H9 (cell line): ENCODE data around the gene CCDC102B. TPM values are rescaled to one million over a fixed set of nuclear protein-coding genes. Genes with fewer than 3 reads are reported as not detected.

ENCODE experiments used
- DNase-seq: peaks from one replicate; pipeline ENCODE4 v3.0.0-alpha.2; 2017
- H2AFZ ChIP-seq: one replicate; pipeline ENCODE4 v1.6.1; 2013; ENCODE audit warnings: mild to moderate bottlenecking, low read length, control low read depth, moderate library complexity
- H2AK5ac ChIP-seq: 2 replicates; pipeline ENCODE4 v1.6.1; 2013; ENCODE audit warnings: low read length, control low read depth, mixed read lengths; ENCODE audit not compliant: insufficient read length
- H2BK120ac ChIP-seq: one replicate; pipeline ENCODE4 v1.6.1; 2013; ENCODE audit warnings: low read depth, mild to moderate bottlenecking, low read length, control low read depth, inconsistent platforms; ENCODE audit not compliant: poor library complexity, severe bottlenecking
- H2BK12ac ChIP-seq: 2 replicates; pipeline ENCODE4 v1.6.1; 2013; ENCODE audit warnings: low read length, control low read depth, mixed read lengths, low read depth; ENCODE audit not compliant: insufficient read length
- H2BK15ac ChIP-seq: 2 replicates; pipeline ENCODE4 v1.6.1; 2013; ENCODE audit warnings: low read depth, low read length, control low read depth
- H2BK20ac ChIP-seq: one replicate; pipeline ENCODE4 v1.6.1; 2013; ENCODE audit warnings: low read depth, mild to moderate bottlenecking, low read length, control low read depth, inconsistent platforms; ENCODE audit not compliant: poor library complexity, severe bottlenecking
- H2BK5ac ChIP-seq: 2 replicates; pipeline ENCODE4 v1.6.1; 2013; ENCODE audit warnings: low read length, control low read depth, mixed read lengths; ENCODE audit not compliant: insufficient read length
- H3K14ac ChIP-seq: 2 replicates; pipeline ENCODE4 v1.6.1; 2013; ENCODE audit warnings: low read length, control low read depth; ENCODE audit not compliant: insufficient read depth
- H3K18ac ChIP-seq: 2 replicates; pipeline ENCODE4 v1.6.1; 2013; ENCODE audit warnings: low read depth, mild to moderate bottlenecking, mixed read lengths, low read length, control low read depth; ENCODE audit not compliant: insufficient read length
- H3K23ac ChIP-seq: 2 replicates; pipeline ENCODE4 v1.6.1; 2013; ENCODE audit warnings: low read length, control low read depth, mixed read lengths, low read depth; ENCODE audit not compliant: insufficient read length
- H3K23me2 ChIP-seq: 2 replicates; pipeline ENCODE4 v1.6.1; 2013; ENCODE audit warnings: low read depth, mild to moderate bottlenecking, mixed read lengths, low read length, control low read depth; ENCODE audit not compliant: insufficient read length, poor library complexity, severe bottlenecking
- H3K27ac ChIP-seq: 2 replicates; pipeline ENCODE4 v1.5.1; 2013; ENCODE audit warnings: low read length, control low read depth, mixed read lengths, low read depth; ENCODE audit not compliant: insufficient read length
- H3K27me3 ChIP-seq: 2 replicates; pipeline ENCODE4 v1.6.1; 2013; ENCODE audit warnings: low read length, control low read depth, inconsistent platforms; ENCODE audit not compliant: insufficient read depth
- H3K4ac ChIP-seq: 2 replicates; pipeline ENCODE4 v1.6.1; 2013; ENCODE audit warnings: low read depth, mild to moderate bottlenecking, control low read depth, inconsistent platforms, low read length, moderate library complexity
- H3K4me1 ChIP-seq: 2 replicates; pipeline ENCODE4 v1.6.1; 2013; ENCODE audit warnings: low read length, control low read depth, inconsistent platforms; ENCODE audit not compliant: insufficient read depth
- H3K4me2 ChIP-seq: 2 replicates; pipeline ENCODE4 v1.6.1; 2013; ENCODE audit warnings: low read length, control low read depth, mixed read lengths; ENCODE audit not compliant: insufficient read length, insufficient read depth
- H3K56ac ChIP-seq: 2 replicates; pipeline ENCODE4 v1.6.1; 2013; ENCODE audit warnings: low read depth, mild to moderate bottlenecking, mixed read lengths, low read length, control low read depth; ENCODE audit not compliant: insufficient read length
- H3K79me1 ChIP-seq: 2 replicates; pipeline ENCODE4 v1.6.1; 2013; ENCODE audit warnings: low read depth, mild to moderate bottlenecking, moderate library complexity, low read length, control low read depth, inconsistent platforms; ENCODE audit not compliant: insufficient read depth, poor library complexity, severe bottlenecking
- H3K79me2 ChIP-seq: 2 replicates; pipeline ENCODE4 v1.6.1; 2013; ENCODE audit warnings: low read length, control low read depth, inconsistent platforms; ENCODE audit not compliant: insufficient read depth
- H3K9ac ChIP-seq: 2 replicates; pipeline ENCODE4 v1.6.1; 2013; ENCODE audit warnings: low read length, control low read depth, mixed read lengths; ENCODE audit not compliant: insufficient read length; ENCODE audit errors: extremely low read depth
- H3K9me3 ChIP-seq: one replicate; pipeline ENCODE4 v1.6.1; 2013; ENCODE audit warnings: low read depth, low read length, inconsistent platforms; ENCODE audit not compliant: control insufficient read depth
- H3T11ph ChIP-seq: one replicate; pipeline ENCODE4 v1.6.1; 2013; ENCODE audit warnings: mild to moderate bottlenecking, low read length, control low read depth, inconsistent platforms
- H4K20me1 ChIP-seq: one replicate; pipeline ENCODE4 v1.6.1; 2013; ENCODE audit not compliant: control insufficient read depth, insufficient read length, insufficient read depth
- H4K5ac ChIP-seq: 2 replicates; pipeline ENCODE4 v1.6.1; 2013; ENCODE audit warnings: low read depth, mild to moderate bottlenecking, mixed read lengths, low read length, control low read depth; ENCODE audit not compliant: insufficient read length
- H4K8ac ChIP-seq: replicated peaks from 2 replicates; pipeline ENCODE4 v1.6.1; 2013; ENCODE audit warnings: low read length, control low read depth, mixed read lengths, low read depth; ENCODE audit not compliant: insufficient read length
- H4K91ac ChIP-seq: 2 replicates; pipeline ENCODE4 v1.6.1; 2013; ENCODE audit warnings: low read depth, mild to moderate bottlenecking, moderate library complexity, mixed read lengths, low read length, control low read depth; ENCODE audit not compliant: insufficient read length
- H3K27ac Mint-ChIP-seq, 3 experiments: 2 replicates in 2 of 3; 3 replicates in 1 of 3; pipeline ENCODE4 v1.8.0; 2020 to 2021; ENCODE audit warnings: mixed read lengths in 3 of 3, mild to moderate bottlenecking in 1 of 3, moderate library complexity in 1 of 3
- H3K27me3 Mint-ChIP-seq: 2 replicates; pipeline ENCODE4 v1.8.0; 2021; ENCODE audit warnings: low read depth, mild to moderate bottlenecking, moderate library complexity, mixed read lengths
- H3K36me3 Mint-ChIP-seq, 3 experiments: 2 replicates in 2 of 3; 3 replicates in 1 of 3; pipeline ENCODE4 v1.8.0; 2020 to 2021; ENCODE audit warnings: low read depth in 3 of 3, mixed read lengths in 3 of 3; ENCODE audit not compliant: insufficient read depth in 1 of 3
- H3K4me1 Mint-ChIP-seq, 2 experiments: 2 replicates each; pipeline ENCODE4 v1.8.0; 2020; ENCODE audit warnings: mixed read lengths in 2 of 2
- H3K4me3 Mint-ChIP-seq, 2 experiments: 2 replicates in 1 of 2; 3 replicates in 1 of 2; pipeline ENCODE4 v1.8.0; 2020 to 2021; ENCODE audit warnings: mild to moderate bottlenecking in 2 of 2, mixed read lengths in 2 of 2, moderate library complexity in 1 of 2
- H3K9me3 Mint-ChIP-seq, 2 experiments: 2 replicates in 1 of 2; 3 replicates in 1 of 2; pipeline ENCODE4 v1.8.0; 2020; ENCODE audit warnings: mild to moderate bottlenecking in 2 of 2, mixed read lengths in 2 of 2, moderate library complexity in 1 of 2
- CTCF ChIP-seq: fragments of 200-600 bp; sonication (generic); conservative IDR thresholded peaks from 3 replicates; pipeline ENCODE4 v1.8.0; 2021; ENCODE audit warnings: antibody characterized with exemption, mild to moderate bottlenecking
- WGBS: extraction: QIAGEN DNeasy Blood & Tissue Kit; methylation state at CpG from one replicate; pipeline ENCODE4 v1.1.7; 2013; ENCODE audit warnings: missing lambda C conversion rate, low lambda C conversion rate, mixed read lengths; ENCODE audit not compliant: insufficient read length; ENCODE audit errors: extremely low coverage; 5-methylcytosine and 5-hydroxymethylcytosine counted together
- total RNA-seq: library from RNA; stranded (reverse); gene quantifications from 2 replicates; pipeline ENCODE4 v1.2.1, GENCODE V29; 2021

The CCDC102B gene
- total RNA-seq, 1 experiment from 2014 or later: 1.2 TPM

GRCh38 chr18:68826121-68826520 is 28.2 kb downstream of the CCDC102B start:
- Histone ChIP-seq H2BK120ac (no peak overlapping the region), H4K20me1 (no peaks in the 10 kb centered on the region), H4K5ac (no peak overlapping the region), H2AFZ (no peak overlapping the region), H2BK20ac (no peak overlapping the region), H3T11ph (no peak overlapping the region), H3K79me1 (no peaks in the 10 kb centered on the region), H3K23me2 (no peaks in the 10 kb centered on the region), H2AK5ac (no peak overlapping the region), H3K4me2 (no peak overlapping the region), H3K4me1 (no peaks in the 10 kb centered on the region), H3K27me3 (no peaks in the 10 kb centered on the region), H3K23ac (no peak overlapping the region), H3K4ac (no peak overlapping the region), H3K56ac (no peak overlapping the region), H2BK12ac (no peak overlapping the region), H3K27ac (no peak overlapping the region), H3K18ac (no peak overlapping the region), H3K14ac (no peak overlapping the region), H3K79me2 (no peaks in the 10 kb centered on the region), H4K8ac (no peak overlapping the region), H4K91ac (no peak overlapping the region), H2BK5ac (no peak overlapping the region), H2BK15ac (no peak overlapping the region), H3K9ac (no peak overlapping the region), H3K9me3 (no peaks in the 10 kb centered on the region)
- WGBS: no CpG with 5 or more reads among the region's 3 CpGs
- Mint-ChIP-seq H3K4me3 (no peak overlapping the region), H3K36me3 (no peaks in the 10 kb centered on the region), H3K27me3 (no peaks in the 10 kb centered on the region), H3K4me1 (no peaks in the 10 kb centered on the region), H3K9me3 (no peaks in the 10 kb centered on the region), H3K27ac (no peak overlapping the region)
- TF ChIP-seq CTCF: no peak
- no peak for DNase-seq
